ENCODE results near the gene TEAD3. TPM values are rescaled to one million over a fixed set of nuclear protein-coding genes. Genes with fewer than 3 reads are reported as not detected.

The TEAD3 gene
- total and polyA plus RNA-seq, 10 of the 15 experiments (the other 5 are each of a cell fraction or from before 2014, with no cell fraction given): 0.02 to 0.28 (median 0.18) TPM; not detected in 5

DNA sequence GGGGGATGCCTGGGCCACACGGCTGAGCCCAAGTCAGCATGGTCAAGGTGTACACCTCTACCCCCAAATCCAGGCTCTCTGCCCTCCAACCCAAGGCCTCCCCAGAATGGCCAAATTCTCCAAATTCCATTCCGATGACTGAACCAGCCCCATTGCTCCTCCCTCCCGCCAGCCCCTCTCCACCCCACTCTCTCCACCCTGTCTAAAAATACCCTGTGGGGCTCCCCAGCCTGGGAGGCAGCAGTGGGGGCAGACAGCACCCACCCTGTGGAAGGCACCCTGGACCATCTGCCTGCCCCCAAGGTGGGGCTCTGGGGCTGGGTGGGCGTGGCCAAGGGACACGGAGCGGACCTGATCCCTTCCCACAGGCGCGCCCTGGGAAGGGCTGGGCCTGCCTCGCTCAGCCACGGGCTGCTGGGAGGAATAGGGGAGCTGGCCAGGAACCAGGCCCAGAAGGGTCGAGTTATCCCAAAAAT lies 11.4 kb downstream of the TEAD3 start:
- intact Hi-C loops (cut with micrococcal nuclease; ENCODE audit: unreplicated experiment) (no loop called here), in situ Hi-C loops (cut with MboI) (no loop called here)
- Histone ChIP-seq H3K4me3 (no peak overlapping the region), H3K9ac (ENCODE audit: control insufficient read depth, insufficient read depth, low read length) (no peak overlapping the region), H3K27ac (ENCODE audit: control insufficient read depth, insufficient read depth) (no peak overlapping the region), H3K4me2 (ENCODE audit: control insufficient read depth, insufficient read depth) (no peak overlapping the region), H2AFZ (ENCODE audit: control insufficient read depth, low read depth, low read length) (no peak overlapping the region), H3K27me3 (replicated peaks in 1 of 2; ENCODE audit: control insufficient read depth in 2 of 2, insufficient read depth in 2 of 2, low read length in 1 of 2) (no peaks in the 10 kb centered on the region; a peak in 2 of 4 replicates), H3K36me3 (ENCODE audit: control insufficient read depth in 2 of 2, insufficient read depth in 2 of 2, low read length in 1 of 2) (no peaks in the 10 kb centered on the region), H3K9me3 (replicated peaks; ENCODE audit: control insufficient read depth, insufficient read depth, low read length) (no peaks in the 10 kb centered on the region), H3K79me2 (ENCODE audit: control insufficient read depth, insufficient read depth, low read length) (no peaks in the 10 kb centered on the region), H3K4me1 (ENCODE audit: control insufficient read depth, insufficient read depth, low read length) (no peaks in the 10 kb centered on the region), H4K20me1 (ENCODE audit: control insufficient read depth, insufficient read depth) (no peaks in the 10 kb centered on the region)
- ChIA-PET RAD21 (ENCODE audit: unreplicated experiment) (no interaction called here), SMC1A (ENCODE audit: uncharacterized antibody, unreplicated experiment) (no interaction called here), CTCF (no interaction called here), POLR2A (no interaction called here)
- FAIRE-seq (no peak), DNase-seq (ENCODE audit: low read depth, low spot score) (no peak), ATAC-seq (no peak)
- 60% methylated on average over 11 of the region's 11 CpGs for WGBS (ENCODE audit: insufficient coverage, insufficient replicate concordance, low lambda C conversion rate, missing lambda C conversion rate)
- no TSS peak for BruUV-seq (replicated peaks)
- TF ChIP-seq WRNIP1 (IDR thresholded peaks at IDR 0.05; ENCODE audit: borderline replicate concordance, low read depth, low read length): no peak
- TF ChIP-seq SREBF1 (IDR thresholded peaks at IDR 0.05; ENCODE audit: low read length): no peak
- TF ChIP-seq, protein P1, sequence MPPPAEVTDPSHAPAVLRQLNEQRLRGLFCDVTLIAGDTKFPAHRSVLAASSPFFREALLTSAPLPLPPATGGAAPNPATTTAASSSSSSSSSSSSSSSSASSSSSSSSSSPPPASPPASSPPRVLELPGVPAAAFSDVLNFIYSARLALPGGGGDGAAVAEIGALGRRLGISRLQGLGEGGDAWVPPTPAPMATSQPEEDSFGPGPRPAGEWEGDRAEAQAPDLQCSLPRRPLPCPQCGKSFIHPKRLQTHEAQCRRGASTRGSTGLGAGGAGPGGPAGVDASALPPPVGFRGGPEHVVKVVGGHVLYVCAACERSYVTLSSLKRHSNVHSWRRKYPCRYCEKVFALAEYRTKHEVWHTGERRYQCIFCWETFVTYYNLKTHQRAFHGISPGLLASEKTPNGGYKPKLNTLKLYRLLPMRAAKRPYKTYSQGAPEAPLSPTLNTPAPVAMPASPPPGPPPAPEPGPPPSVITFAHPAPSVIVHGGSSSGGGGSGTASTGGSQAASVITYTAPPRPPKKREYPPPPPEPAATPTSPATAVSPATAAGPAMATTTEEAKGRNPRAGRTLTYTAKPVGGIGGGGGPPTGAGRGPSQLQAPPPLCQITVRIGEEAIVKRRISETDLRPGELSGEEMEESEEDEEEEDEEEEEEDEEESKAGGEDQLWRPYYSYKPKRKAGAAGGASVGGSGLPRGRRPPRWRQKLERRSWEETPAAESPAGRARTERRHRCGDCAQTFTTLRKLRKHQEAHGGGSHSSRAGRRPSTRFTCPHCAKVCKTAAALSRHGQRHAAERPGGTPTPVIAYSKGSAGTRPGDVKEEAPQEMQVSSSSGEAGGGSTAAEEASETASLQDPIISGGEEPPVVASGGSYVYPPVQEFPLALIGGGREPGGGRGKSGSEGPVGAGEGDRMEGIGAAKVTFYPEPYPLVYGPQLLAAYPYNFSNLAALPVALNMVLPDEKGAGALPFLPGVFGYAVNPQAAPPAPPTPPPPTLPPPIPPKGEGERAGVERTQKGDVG (CRISPR knock-in tag; IDR thresholded peaks at IDR 0.05): no peak
- TF ChIP-seq SMAD1 (IDR thresholded peaks at IDR 0.05; ENCODE audit: low read depth, partially characterized antibody): no peak
- TF ChIP-seq, protein P2, sequence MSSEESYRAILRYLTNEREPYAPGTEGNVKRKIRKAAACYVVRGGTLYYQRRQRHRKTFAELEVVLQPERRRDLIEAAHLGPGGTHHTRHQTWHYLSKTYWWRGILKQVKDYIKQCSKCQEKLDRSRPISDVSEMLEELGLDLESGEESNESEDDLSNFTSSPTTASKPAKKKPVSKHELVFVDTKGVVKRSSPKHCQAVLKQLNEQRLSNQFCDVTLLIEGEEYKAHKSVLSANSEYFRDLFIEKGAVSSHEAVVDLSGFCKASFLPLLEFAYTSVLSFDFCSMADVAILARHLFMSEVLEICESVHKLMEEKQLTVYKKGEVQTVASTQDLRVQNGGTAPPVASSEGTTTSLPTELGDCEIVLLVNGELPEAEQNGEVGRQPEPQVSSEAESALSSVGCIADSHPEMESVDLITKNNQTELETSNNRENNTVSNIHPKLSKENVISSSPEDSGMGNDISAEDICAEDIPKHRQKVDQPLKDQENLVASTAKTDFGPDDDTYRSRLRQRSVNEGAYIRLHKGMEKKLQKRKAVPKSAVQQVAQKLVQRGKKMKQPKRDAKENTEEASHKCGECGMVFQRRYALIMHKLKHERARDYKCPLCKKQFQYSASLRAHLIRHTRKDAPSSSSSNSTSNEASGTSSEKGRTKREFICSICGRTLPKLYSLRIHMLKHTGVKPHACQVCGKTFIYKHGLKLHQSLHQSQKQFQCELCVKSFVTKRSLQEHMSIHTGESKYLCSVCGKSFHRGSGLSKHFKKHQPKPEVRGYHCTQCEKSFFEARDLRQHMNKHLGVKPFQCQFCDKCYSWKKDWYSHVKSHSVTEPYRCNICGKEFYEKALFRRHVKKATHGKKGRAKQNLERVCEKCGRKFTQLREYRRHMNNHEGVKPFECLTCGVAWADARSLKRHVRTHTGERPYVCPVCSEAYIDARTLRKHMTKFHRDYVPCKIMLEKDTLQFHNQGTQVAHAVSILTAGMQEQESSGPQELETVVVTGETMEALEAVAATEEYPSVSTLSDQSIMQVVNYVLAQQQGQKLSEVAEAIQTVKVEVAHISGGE (CRISPR knock-in tag; IDR thresholded peaks at IDR 0.05): no peak
- TF ChIP-seq ZBED1 (IDR thresholded peaks at IDR 0.05; ENCODE audit: borderline replicate concordance): no peak
- TF ChIP-seq, protein P3, sequence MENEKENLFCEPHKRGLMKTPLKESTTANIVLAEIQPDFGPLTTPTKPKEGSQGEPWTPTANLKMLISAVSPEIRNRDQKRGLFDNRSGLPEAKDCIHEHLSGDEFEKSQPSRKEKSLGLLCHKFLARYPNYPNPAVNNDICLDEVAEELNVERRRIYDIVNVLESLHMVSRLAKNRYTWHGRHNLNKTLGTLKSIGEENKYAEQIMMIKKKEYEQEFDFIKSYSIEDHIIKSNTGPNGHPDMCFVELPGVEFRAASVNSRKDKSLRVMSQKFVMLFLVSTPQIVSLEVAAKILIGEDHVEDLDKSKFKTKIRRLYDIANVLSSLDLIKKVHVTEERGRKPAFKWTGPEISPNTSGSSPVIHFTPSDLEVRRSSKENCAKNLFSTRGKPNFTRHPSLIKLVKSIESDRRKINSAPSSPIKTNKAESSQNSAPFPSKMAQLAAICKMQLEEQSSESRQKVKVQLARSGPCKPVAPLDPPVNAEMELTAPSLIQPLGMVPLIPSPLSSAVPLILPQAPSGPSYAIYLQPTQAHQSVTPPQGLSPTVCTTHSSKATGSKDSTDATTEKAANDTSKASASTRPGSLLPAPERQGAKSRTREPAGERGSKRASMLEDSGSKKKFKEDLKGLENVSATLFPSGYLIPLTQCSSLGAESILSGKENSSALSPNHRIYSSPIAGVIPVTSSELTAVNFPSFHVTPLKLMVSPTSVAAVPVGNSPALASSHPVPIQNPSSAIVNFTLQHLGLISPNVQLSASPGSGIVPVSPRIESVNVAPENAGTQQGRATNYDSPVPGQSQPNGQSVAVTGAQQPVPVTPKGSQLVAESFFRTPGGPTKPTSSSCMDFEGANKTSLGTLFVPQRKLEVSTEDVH (IDR thresholded peaks at IDR 0.05; ENCODE audit: low read depth, partially characterized antibody): no peak
- TF ChIP-seq, protein P4, sequence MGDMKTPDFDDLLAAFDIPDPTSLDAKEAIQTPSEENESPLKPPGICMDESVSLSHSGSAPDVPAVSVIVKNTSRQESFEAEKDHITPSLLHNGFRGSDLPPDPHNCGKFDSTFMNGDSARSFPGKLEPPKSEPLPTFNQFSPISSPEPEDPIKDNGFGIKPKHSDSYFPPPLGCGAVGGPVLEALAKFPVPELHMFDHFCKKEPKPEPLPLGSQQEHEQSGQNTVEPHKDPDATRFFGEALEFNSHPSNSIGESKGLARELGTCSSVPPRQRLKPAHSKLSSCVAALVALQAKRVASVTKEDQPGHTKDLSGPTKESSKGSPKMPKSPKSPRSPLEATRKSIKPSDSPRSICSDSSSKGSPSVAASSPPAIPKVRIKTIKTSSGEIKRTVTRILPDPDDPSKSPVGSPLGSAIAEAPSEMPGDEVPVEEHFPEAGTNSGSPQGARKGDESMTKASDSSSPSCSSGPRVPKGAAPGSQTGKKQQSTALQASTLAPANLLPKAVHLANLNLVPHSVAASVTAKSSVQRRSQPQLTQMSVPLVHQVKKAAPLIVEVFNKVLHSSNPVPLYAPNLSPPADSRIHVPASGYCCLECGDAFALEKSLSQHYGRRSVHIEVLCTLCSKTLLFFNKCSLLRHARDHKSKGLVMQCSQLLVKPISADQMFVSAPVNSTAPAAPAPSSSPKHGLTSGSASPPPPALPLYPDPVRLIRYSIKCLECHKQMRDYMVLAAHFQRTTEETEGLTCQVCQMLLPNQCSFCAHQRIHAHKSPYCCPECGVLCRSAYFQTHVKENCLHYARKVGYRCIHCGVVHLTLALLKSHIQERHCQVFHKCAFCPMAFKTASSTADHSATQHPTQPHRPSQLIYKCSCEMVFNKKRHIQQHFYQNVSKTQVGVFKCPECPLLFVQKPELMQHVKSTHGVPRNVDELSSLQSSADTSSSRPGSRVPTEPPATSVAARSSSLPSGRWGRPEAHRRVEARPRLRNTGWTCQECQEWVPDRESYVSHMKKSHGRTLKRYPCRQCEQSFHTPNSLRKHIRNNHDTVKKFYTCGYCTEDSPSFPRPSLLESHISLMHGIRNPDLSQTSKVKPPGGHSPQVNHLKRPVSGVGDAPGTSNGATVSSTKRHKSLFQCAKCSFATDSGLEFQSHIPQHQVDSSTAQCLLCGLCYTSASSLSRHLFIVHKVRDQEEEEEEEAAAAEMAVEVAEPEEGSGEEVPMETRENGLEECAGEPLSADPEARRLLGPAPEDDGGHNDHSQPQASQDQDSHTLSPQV (IDR thresholded peaks at IDR 0.05): no peak
- no peak for TF ChIP-seq FOS (IDR thresholded peaks at IDR 0.05; ENCODE audit: borderline replicate concordance, extremely low read depth, insufficient read length)
- no peak for TF ChIP-seq RAD51 (IDR thresholded peaks at IDR 0.05)
- no peak for TF ChIP-seq PAX8 (IDR thresholded peaks at IDR 0.05)

All from GM12878 (cell line).